Measurements from ENCODE around the gene CCL19.

Gene CCL19

GRCh38 chr9:34664281-34665066, 26.6 kb downstream of the CCL19 start:
- H3K9me3 ChIP-seq (ENCODE audit: insufficient read depth, low read depth, low read length): no peaks in the 10 kb centered on the region
- peak overlapping the region; percentile 66 for H3K4me3 ChIP-seq (ENCODE audit: low read length, poor library complexity, severe bottlenecking)
- no peaks in the 10 kb centered on the region for H3K27me3 ChIP-seq (ENCODE audit: insufficient read depth, low read length, poor library complexity, severe bottlenecking)
- H3K4me2 ChIP-seq (ENCODE audit: low read depth, low read length, poor library complexity, severe bottlenecking): peak overlapping the region; percentile 62
- no peaks in the 10 kb centered on the region for H3K79me2 ChIP-seq (ENCODE audit: insufficient read depth, low read length)
- peak overlapping the region; percentile 76 for H2AFZ ChIP-seq (ENCODE audit: low read length)
- no peaks in the 10 kb centered on the region for H4K20me1 ChIP-seq (ENCODE audit: insufficient read depth, low read length, poor library complexity, severe bottlenecking)
- H3K9me2 ChIP-seq (replicated peaks; ENCODE audit: low read depth, low read length): no peaks in the 10 kb centered on the region
- peaks cover 7% of the 10 kb centered on the region for H3K4me1 ChIP-seq (ENCODE audit: insufficient read depth, low read length, poor library complexity, severe bottlenecking)
- no peaks in the 10 kb centered on the region for H3K36me3 ChIP-seq (ENCODE audit: insufficient read depth, low read length)
- no peaks in the 10 kb centered on the region for H3F3A ChIP-seq (ENCODE audit: low read depth)
- H3K9ac ChIP-seq (ENCODE audit: low read depth, low read length, poor library complexity, severe bottlenecking): peak overlapping the region; percentile 43
- TF ChIP-seq EZH2phosphoT487 (IDR thresholded peaks at IDR 0.05; ENCODE audit: borderline replicate concordance) (no peak), CTCF (conservative IDR thresholded peaks at IDR 0.05; ENCODE audit: low read length) (peak; percentile 98)

GRCh38 chr9:34663303-34663605, 27.8 kb downstream of the CCL19 start:
- Histone ChIP-seq H3K79me2 (ENCODE audit: insufficient read depth, low read length) (no peaks in the 10 kb centered on the region), H3K27me3 (ENCODE audit: insufficient read depth, low read length, poor library complexity, severe bottlenecking) (no peaks in the 10 kb centered on the region), H2AFZ (ENCODE audit: low read length) (no peak overlapping the region), H3K4me1 (ENCODE audit: insufficient read depth, low read length, poor library complexity, severe bottlenecking) (peaks cover 7% of the 10 kb centered on the region), H3K4me3 (ENCODE audit: low read length, poor library complexity, severe bottlenecking) (no peak overlapping the region), H3K9ac (ENCODE audit: low read depth, low read length, poor library complexity, severe bottlenecking) (peak overlapping the region; percentile 25), H3F3A (ENCODE audit: low read depth) (no peaks in the 10 kb centered on the region), H4K20me1 (ENCODE audit: insufficient read depth, low read length, poor library complexity, severe bottlenecking) (no peaks in the 10 kb centered on the region), H3K9me3 (ENCODE audit: insufficient read depth, low read depth, low read length) (no peaks in the 10 kb centered on the region), H3K36me3 (ENCODE audit: insufficient read depth, low read length) (no peaks in the 10 kb centered on the region), H3K9me2 (replicated peaks; ENCODE audit: low read depth, low read length) (no peaks in the 10 kb centered on the region), H3K4me2 (ENCODE audit: low read depth, low read length, poor library complexity, severe bottlenecking) (no peak overlapping the region)
- TF ChIP-seq EZH2phosphoT487 (IDR thresholded peaks at IDR 0.05; ENCODE audit: borderline replicate concordance) (no peak), CTCF (conservative IDR thresholded peaks at IDR 0.05; ENCODE audit: low read length) (no peak)

GRCh38 chr9:34662526-34663302, 28.4 kb downstream of the CCL19 start, which contains the start of gene CCL27:
Gene CCL27 (minus strand): TSS chr9:34662657. CDS start chr9:34662633, 24 bp downstream.
- TF ChIP-seq EZH2phosphoT487 (IDR thresholded peaks at IDR 0.05; ENCODE audit: borderline replicate concordance) (no peak), CTCF (conservative IDR thresholded peaks at IDR 0.05; ENCODE audit: low read length) (no peak)

More at GRCh38 chr9:34662526-34663302, 28.4 kb downstream of the CCL19 start, which contains the start of gene CCL27:
- Histone ChIP-seq H3K9ac (ENCODE audit: low read depth, low read length, poor library complexity, severe bottlenecking) (peak within 1 kb of the TSS; percentile 25), H2AFZ (ENCODE audit: low read length) (no peak within 1 kb of the TSS), H3K4me3 (ENCODE audit: low read length, poor library complexity, severe bottlenecking) (no peak within 1 kb of the TSS), H3K79me2 (ENCODE audit: insufficient read depth, low read length) (no peaks in the 10 kb centered on the region), H3K4me2 (ENCODE audit: low read depth, low read length, poor library complexity, severe bottlenecking) (no peak within 1 kb of the TSS), H3K9me2 (replicated peaks; ENCODE audit: low read depth, low read length) (no peaks in the 10 kb centered on the region), H3K36me3 (ENCODE audit: insufficient read depth, low read length) (no peaks in the 10 kb centered on the region), H3K9me3 (ENCODE audit: insufficient read depth, low read depth, low read length) (no peaks in the 10 kb centered on the region), H4K20me1 (ENCODE audit: insufficient read depth, low read length, poor library complexity, severe bottlenecking) (no peaks in the 10 kb centered on the region), H3F3A (ENCODE audit: low read depth) (no peaks in the 10 kb centered on the region), H3K27me3 (ENCODE audit: insufficient read depth, low read length, poor library complexity, severe bottlenecking) (no peaks in the 10 kb centered on the region), H3K4me1 (ENCODE audit: insufficient read depth, low read length, poor library complexity, severe bottlenecking) (peaks cover 7% of the 10 kb centered on the region)

Measured in Loucy (cell line).